H9 (cell line): ENCODE measurements around the gene ANKMY1. TPM values are rescaled to one million over a fixed set of nuclear protein-coding genes. Genes with fewer than 3 reads are reported as not detected.

Experiments
- DNase-seq: peaks from one replicate; pipeline ENCODE4 v3.0.0-alpha.2; 2017
- H2AFZ ChIP-seq: one replicate; pipeline ENCODE4 v1.6.1; 2013; ENCODE audit warnings: mild to moderate bottlenecking, low read length, control low read depth, moderate library complexity
- H2AK5ac ChIP-seq: 2 replicates; pipeline ENCODE4 v1.6.1; 2013; ENCODE audit warnings: low read length, control low read depth, mixed read lengths; ENCODE audit not compliant: insufficient read length
- H2BK120ac ChIP-seq: one replicate; pipeline ENCODE4 v1.6.1; 2013; ENCODE audit warnings: low read depth, mild to moderate bottlenecking, low read length, control low read depth, inconsistent platforms; ENCODE audit not compliant: poor library complexity, severe bottlenecking
- H2BK12ac ChIP-seq: 2 replicates; pipeline ENCODE4 v1.6.1; 2013; ENCODE audit warnings: low read length, control low read depth, mixed read lengths, low read depth; ENCODE audit not compliant: insufficient read length
- H2BK15ac ChIP-seq: 2 replicates; pipeline ENCODE4 v1.6.1; 2013; ENCODE audit warnings: low read depth, low read length, control low read depth
- H2BK20ac ChIP-seq: one replicate; pipeline ENCODE4 v1.6.1; 2013; ENCODE audit warnings: low read depth, mild to moderate bottlenecking, low read length, control low read depth, inconsistent platforms; ENCODE audit not compliant: poor library complexity, severe bottlenecking
- H2BK5ac ChIP-seq: 2 replicates; pipeline ENCODE4 v1.6.1; 2013; ENCODE audit warnings: low read length, control low read depth, mixed read lengths; ENCODE audit not compliant: insufficient read length
- H3K14ac ChIP-seq: 2 replicates; pipeline ENCODE4 v1.6.1; 2013; ENCODE audit warnings: low read length, control low read depth; ENCODE audit not compliant: insufficient read depth
- H3K18ac ChIP-seq: 2 replicates; pipeline ENCODE4 v1.6.1; 2013; ENCODE audit warnings: low read depth, mild to moderate bottlenecking, mixed read lengths, low read length, control low read depth; ENCODE audit not compliant: insufficient read length
- H3K23ac ChIP-seq: 2 replicates; pipeline ENCODE4 v1.6.1; 2013; ENCODE audit warnings: low read length, control low read depth, mixed read lengths, low read depth; ENCODE audit not compliant: insufficient read length
- H3K23me2 ChIP-seq: 2 replicates; pipeline ENCODE4 v1.6.1; 2013; ENCODE audit warnings: low read depth, mild to moderate bottlenecking, mixed read lengths, low read length, control low read depth; ENCODE audit not compliant: insufficient read length, poor library complexity, severe bottlenecking
- H3K27ac ChIP-seq: 2 replicates; pipeline ENCODE4 v1.5.1; 2013; ENCODE audit warnings: low read length, control low read depth, mixed read lengths, low read depth; ENCODE audit not compliant: insufficient read length
- H3K27me3 ChIP-seq: 2 replicates; pipeline ENCODE4 v1.6.1; 2013; ENCODE audit warnings: low read length, control low read depth, inconsistent platforms; ENCODE audit not compliant: insufficient read depth
- H3K4ac ChIP-seq: 2 replicates; pipeline ENCODE4 v1.6.1; 2013; ENCODE audit warnings: low read depth, mild to moderate bottlenecking, control low read depth, inconsistent platforms, low read length, moderate library complexity
- H3K4me1 ChIP-seq: 2 replicates; pipeline ENCODE4 v1.6.1; 2013; ENCODE audit warnings: low read length, control low read depth, inconsistent platforms; ENCODE audit not compliant: insufficient read depth
- H3K4me2 ChIP-seq: 2 replicates; pipeline ENCODE4 v1.6.1; 2013; ENCODE audit warnings: low read length, control low read depth, mixed read lengths; ENCODE audit not compliant: insufficient read length, insufficient read depth
- H3K56ac ChIP-seq: 2 replicates; pipeline ENCODE4 v1.6.1; 2013; ENCODE audit warnings: low read depth, mild to moderate bottlenecking, mixed read lengths, low read length, control low read depth; ENCODE audit not compliant: insufficient read length
- H3K79me1 ChIP-seq: 2 replicates; pipeline ENCODE4 v1.6.1; 2013; ENCODE audit warnings: low read depth, mild to moderate bottlenecking, moderate library complexity, low read length, control low read depth, inconsistent platforms; ENCODE audit not compliant: insufficient read depth, poor library complexity, severe bottlenecking
- H3K79me2 ChIP-seq: 2 replicates; pipeline ENCODE4 v1.6.1; 2013; ENCODE audit warnings: low read length, control low read depth, inconsistent platforms; ENCODE audit not compliant: insufficient read depth
- H3K9ac ChIP-seq: 2 replicates; pipeline ENCODE4 v1.6.1; 2013; ENCODE audit warnings: low read length, control low read depth, mixed read lengths; ENCODE audit not compliant: insufficient read length; ENCODE audit errors: extremely low read depth
- H3K9me3 ChIP-seq: one replicate; pipeline ENCODE4 v1.6.1; 2013; ENCODE audit warnings: low read depth, low read length, inconsistent platforms; ENCODE audit not compliant: control insufficient read depth
- H3T11ph ChIP-seq: one replicate; pipeline ENCODE4 v1.6.1; 2013; ENCODE audit warnings: mild to moderate bottlenecking, low read length, control low read depth, inconsistent platforms
- H4K20me1 ChIP-seq: one replicate; pipeline ENCODE4 v1.6.1; 2013; ENCODE audit not compliant: control insufficient read depth, insufficient read length, insufficient read depth
- H4K5ac ChIP-seq: 2 replicates; pipeline ENCODE4 v1.6.1; 2013; ENCODE audit warnings: low read depth, mild to moderate bottlenecking, mixed read lengths, low read length, control low read depth; ENCODE audit not compliant: insufficient read length
- H4K8ac ChIP-seq: replicated peaks from 2 replicates; pipeline ENCODE4 v1.6.1; 2013; ENCODE audit warnings: low read length, control low read depth, mixed read lengths, low read depth; ENCODE audit not compliant: insufficient read length
- H4K91ac ChIP-seq: 2 replicates; pipeline ENCODE4 v1.6.1; 2013; ENCODE audit warnings: low read depth, mild to moderate bottlenecking, moderate library complexity, mixed read lengths, low read length, control low read depth; ENCODE audit not compliant: insufficient read length
- H3K27ac Mint-ChIP-seq, 3 experiments: 2 replicates in 2 of 3; 3 replicates in 1 of 3; pipeline ENCODE4 v1.8.0; 2020 to 2021; ENCODE audit warnings: mixed read lengths in 3 of 3, mild to moderate bottlenecking in 1 of 3, moderate library complexity in 1 of 3
- H3K27me3 Mint-ChIP-seq: 2 replicates; pipeline ENCODE4 v1.8.0; 2021; ENCODE audit warnings: low read depth, mild to moderate bottlenecking, moderate library complexity, mixed read lengths
- H3K36me3 Mint-ChIP-seq, 3 experiments: 2 replicates in 2 of 3; 3 replicates in 1 of 3; pipeline ENCODE4 v1.8.0; 2020 to 2021; ENCODE audit warnings: low read depth in 3 of 3, mixed read lengths in 3 of 3; ENCODE audit not compliant: insufficient read depth in 1 of 3
- H3K4me1 Mint-ChIP-seq, 2 experiments: 2 replicates each; pipeline ENCODE4 v1.8.0; 2020; ENCODE audit warnings: mixed read lengths in 2 of 2
- H3K4me3 Mint-ChIP-seq, 2 experiments: 2 replicates in 1 of 2; 3 replicates in 1 of 2; pipeline ENCODE4 v1.8.0; 2020 to 2021; ENCODE audit warnings: mild to moderate bottlenecking in 2 of 2, mixed read lengths in 2 of 2, moderate library complexity in 1 of 2
- H3K9me3 Mint-ChIP-seq, 2 experiments: 2 replicates in 1 of 2; 3 replicates in 1 of 2; pipeline ENCODE4 v1.8.0; 2020; ENCODE audit warnings: mild to moderate bottlenecking in 2 of 2, mixed read lengths in 2 of 2, moderate library complexity in 1 of 2
- WGBS: extraction: QIAGEN DNeasy Blood & Tissue Kit; methylation state at CpG from one replicate; pipeline ENCODE4 v1.1.7; 2013; ENCODE audit warnings: missing lambda C conversion rate, low lambda C conversion rate, mixed read lengths; ENCODE audit not compliant: insufficient read length; ENCODE audit errors: extremely low coverage; 5-methylcytosine and 5-hydroxymethylcytosine counted together
- total RNA-seq: library from RNA; stranded (reverse); gene quantifications from 2 replicates; pipeline ENCODE4 v1.2.1, GENCODE V29; 2021
- TF ChIP-seq, protein P1 (sequence below): fragments of 200-600 bp; sonication (generic); conservative IDR thresholded peaks from 3 replicates; pipeline ENCODE4 v1.8.0; 2021; ENCODE audit warnings: antibody characterized with exemption, mild to moderate bottlenecking

The ANKMY1 gene
- total RNA-seq, 1 experiment from 2014 or later: 13.7 TPM

DNA sequence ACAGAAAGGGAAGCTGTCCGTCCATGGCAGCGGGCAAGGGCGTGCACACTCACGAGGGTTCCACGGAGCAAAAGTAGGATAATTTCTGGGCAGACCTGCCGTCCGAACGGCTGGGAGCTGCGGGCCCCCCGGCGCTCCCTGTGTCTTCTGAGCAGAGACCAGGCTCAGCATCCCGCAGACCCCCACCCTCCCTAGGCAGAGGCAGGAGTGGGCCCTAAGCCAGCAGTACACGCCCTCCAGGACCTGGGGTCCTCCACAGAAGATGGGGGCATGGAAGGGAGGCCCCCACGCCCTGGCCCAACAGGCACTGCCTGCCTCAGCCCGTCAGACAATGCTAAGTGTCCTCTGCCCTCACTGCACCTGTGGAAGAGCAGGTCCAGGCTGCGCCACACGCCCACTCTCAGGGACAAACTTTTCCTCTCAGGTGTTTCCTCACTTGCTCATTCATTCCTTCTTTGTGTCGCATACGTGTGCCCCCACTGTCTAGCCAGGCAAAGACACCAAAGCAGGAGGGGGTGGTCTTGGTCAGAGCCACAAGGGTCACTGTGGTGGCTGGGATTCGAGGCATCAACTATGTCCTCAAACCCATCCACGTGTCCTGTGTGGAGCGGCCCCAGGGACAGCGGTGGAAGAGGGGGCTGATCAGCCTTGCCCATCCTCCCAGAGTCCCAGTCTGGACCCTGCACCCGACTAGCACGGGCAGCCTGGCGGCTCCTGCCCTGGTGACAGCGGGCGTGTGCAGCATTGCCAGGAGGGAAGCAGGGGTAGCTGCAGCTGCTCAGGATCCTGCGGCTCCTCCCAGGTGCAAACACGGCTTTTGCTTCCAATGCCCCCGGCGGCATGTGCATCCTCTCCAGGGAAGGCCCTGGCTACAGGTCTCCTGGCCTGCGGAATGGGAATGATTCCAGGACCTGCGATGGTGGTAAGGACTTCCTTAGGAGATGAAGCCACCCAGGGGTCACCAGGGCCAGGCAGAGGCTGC is 124.7 kb downstream of the ANKMY1 start:
- WGBS: no CpG with 5 or more reads among the region's 34 CpGs
- Histone ChIP-seq H3K79me1 (no peaks in the 10 kb centered on the region), H3K9me3 (no peaks in the 10 kb centered on the region), H3K23me2 (peaks cover 8% of the 10 kb centered on the region), H2AFZ (no peak overlapping the region), H2BK5ac (no peak overlapping the region), H3K27me3 (peaks cover 13% of the 10 kb centered on the region; the same call in 1 of the 2 replicates), H3K18ac (no peak overlapping the region), H3T11ph (no peak overlapping the region), H2BK20ac (no peak overlapping the region), H2BK15ac (no peak overlapping the region), H4K20me1 (no peaks in the 10 kb centered on the region), H2AK5ac (no peak overlapping the region), H2BK12ac (no peak overlapping the region), H3K23ac (no peak overlapping the region), H3K79me2 (no peaks in the 10 kb centered on the region; the same call in 1 of the 2 replicates), H4K91ac (no peak overlapping the region), H3K14ac (no peak overlapping the region), H3K4ac (no peak overlapping the region), H3K56ac (no peak overlapping the region), H3K4me2 (no peak overlapping the region), H4K5ac (no peak overlapping the region), H3K9ac (no peak overlapping the region), H4K8ac (no peak overlapping the region), H3K27ac (no peak overlapping the region), H3K4me1 (no peaks in the 10 kb centered on the region; the same call in 1 of the 2 replicates), H2BK120ac (no peak overlapping the region)
- Mint-ChIP-seq H3K27me3 (peaks cover 50% of the 10 kb centered on the region), H3K9me3 (peaks cover 0 to 4% of the 10 kb centered on the region in 2 experiments; a peak in 1 of 5 replicates), H3K4me1 (peaks cover 9 to 18% of the 10 kb centered on the region in 2 experiments), H3K36me3 (no peaks in the 10 kb centered on the region; a peak in 2 of 7 replicates), H3K27ac (no peak overlapping the region; a peak in 1 of 7 replicates), H3K4me3 (peak overlapping the region; percentile 38 to 87; a peak in 2 of 5 replicates)
- TF ChIP-seq, protein P1, sequence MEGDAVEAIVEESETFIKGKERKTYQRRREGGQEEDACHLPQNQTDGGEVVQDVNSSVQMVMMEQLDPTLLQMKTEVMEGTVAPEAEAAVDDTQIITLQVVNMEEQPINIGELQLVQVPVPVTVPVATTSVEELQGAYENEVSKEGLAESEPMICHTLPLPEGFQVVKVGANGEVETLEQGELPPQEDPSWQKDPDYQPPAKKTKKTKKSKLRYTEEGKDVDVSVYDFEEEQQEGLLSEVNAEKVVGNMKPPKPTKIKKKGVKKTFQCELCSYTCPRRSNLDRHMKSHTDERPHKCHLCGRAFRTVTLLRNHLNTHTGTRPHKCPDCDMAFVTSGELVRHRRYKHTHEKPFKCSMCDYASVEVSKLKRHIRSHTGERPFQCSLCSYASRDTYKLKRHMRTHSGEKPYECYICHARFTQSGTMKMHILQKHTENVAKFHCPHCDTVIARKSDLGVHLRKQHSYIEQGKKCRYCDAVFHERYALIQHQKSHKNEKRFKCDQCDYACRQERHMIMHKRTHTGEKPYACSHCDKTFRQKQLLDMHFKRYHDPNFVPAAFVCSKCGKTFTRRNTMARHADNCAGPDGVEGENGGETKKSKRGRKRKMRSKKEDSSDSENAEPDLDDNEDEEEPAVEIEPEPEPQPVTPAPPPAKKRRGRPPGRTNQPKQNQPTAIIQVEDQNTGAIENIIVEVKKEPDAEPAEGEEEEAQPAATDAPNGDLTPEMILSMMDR: no peak
- peak; percentile 26 for DNase-seq
